GM23248 (cell line): Measurements from ENCODE around the gene SLFN12L. TPM values are rescaled to one million over a fixed set of nuclear protein-coding genes. Genes with fewer than 3 reads are reported as not detected.
"Not testable (repeated sequence)": the region's sequence is repeated elsewhere in the genome, so short reads cannot be mapped to it uniquely, and the experiment has no call there.

Source experiments
- DNase-seq: peaks from one replicate; pipeline ENCODE4 v3.0.0-alpha.2; 2015
- H2AFZ ChIP-seq: fragments of 200-600 bp; sonication (generic); 2 replicates; pipeline ENCODE4 v1.6.1; 2016; ENCODE audit warnings: antibody characterized with exemption
- H3F3A ChIP-seq: fragments of 200-600 bp; sonication (generic); 2 replicates; pipeline ENCODE4 v1.6.1; 2016; ENCODE audit warnings: mild to moderate bottlenecking, antibody characterized with exemption, mixed run types; ENCODE audit not compliant: insufficient read depth
- H3K27ac ChIP-seq: fragments of 200-600 bp; sonication (generic); 2 replicates; pipeline ENCODE4 v1.5.1; 2016; ENCODE audit warnings: mild to moderate bottlenecking
- H3K27me3 ChIP-seq: fragments of 200-600 bp; sonication (generic); replicated peaks from 2 replicates; pipeline ENCODE4 v1.6.1; 2016; ENCODE audit warnings: mild to moderate bottlenecking; ENCODE audit not compliant: insufficient read depth
- H3K36me3 ChIP-seq: fragments of 200-600 bp; sonication (generic); 2 replicates; pipeline ENCODE4 v1.6.1; 2016; ENCODE audit warnings: low read depth, mild to moderate bottlenecking
- H3K4me1 ChIP-seq: fragments of 200-600 bp; sonication (generic); 2 replicates; pipeline ENCODE4 v1.6.1; 2016; ENCODE audit warnings: mild to moderate bottlenecking; ENCODE audit not compliant: insufficient read depth
- H3K4me2 ChIP-seq: fragments of 200-600 bp; sonication (generic); one replicate; pipeline ENCODE4 v1.6.1; 2016; ENCODE audit warnings: mild to moderate bottlenecking; ENCODE audit not compliant: unreplicated experiment
- H3K4me3 ChIP-seq: fragments of 200-600 bp; sonication (generic); 2 replicates; pipeline ENCODE4 v1.5.1; 2016; ENCODE audit warnings: mild to moderate bottlenecking
- H3K79me2 ChIP-seq: fragments of 200-600 bp; sonication (generic); 2 replicates; pipeline ENCODE4 v1.6.1; 2016; ENCODE audit warnings: mild to moderate bottlenecking; ENCODE audit not compliant: insufficient read depth
- H3K9ac ChIP-seq: fragments of 200-600 bp; sonication (generic); 2 replicates; pipeline ENCODE4 v1.6.1; 2016; ENCODE audit warnings: mild to moderate bottlenecking
- H3K9me2 ChIP-seq: fragments of 200-600 bp; sonication (generic); 2 replicates; pipeline ENCODE4 v1.6.1; 2016; ENCODE audit warnings: mixed run types, mild to moderate bottlenecking, moderate library complexity; ENCODE audit not compliant: insufficient read depth
- H3K9me3 ChIP-seq: fragments of 200-600 bp; sonication (generic); one replicate; pipeline ENCODE4 v1.6.1; 2017; ENCODE audit warnings: low read depth
- H4K20me1 ChIP-seq: fragments of 200-600 bp; sonication (generic); 2 replicates; pipeline ENCODE4 v1.6.0; 2016; ENCODE audit not compliant: insufficient read depth
- EZH2 ChIP-seq: fragments of 200-600 bp; sonication (generic); IDR thresholded peaks from 2 replicates; pipeline ENCODE4 v1.6.1; 2018; ENCODE audit warnings: antibody characterized with exemption, mild to moderate bottlenecking; ENCODE audit not compliant: insufficient read depth, poor library complexity, severe bottlenecking
- EZH2phosphoT487 ChIP-seq: fragments of 200-600 bp; sonication (generic); IDR thresholded peaks from 2 replicates; pipeline ENCODE4 v1.6.1; 2018; ENCODE audit warnings: antibody characterized with exemption, moderate library complexity, mild to moderate bottlenecking, low read depth; ENCODE audit not compliant: insufficient read depth
- WGBS, 2 experiments: methylation state at CpG; one replicate each; pipeline ENCODE4 v1.1.6; 2015 to 2017; ENCODE audit warnings: low lambda C conversion rate in 2 of 2, low coverage in 1 of 2; ENCODE audit errors: missing lambda C conversion rate in 2 of 2; 5-methylcytosine and 5-hydroxymethylcytosine counted together
- in situ Hi-C: fragments of 300-500 bp; cut with MboI; formaldehyde crosslinking; loops from 2 replicates; pipeline ENCODE4 v1.15.0; 2020
- polyA plus RNA-seq: library from polyadenylated mRNA; unstranded; fragments of >200 nt; fragmentation: Nextera tagmentation; extraction: Ambion mirVana; gene quantifications from 2 replicates; pipeline ENCODE4 v1.2.1, GENCODE V29; 2016
- total RNA-seq: library from RNA; depleted of rRNA; stranded (reverse); fragments of >200 nt; shearing (Covaris generic); gene quantifications from 2 replicates; pipeline ENCODE4 v1.2.3, GENCODE V29; 2014

Gene SLFN12L
- total and polyA plus RNA-seq, 2 experiments from 2014 or later, result 0.11 TPM; not detected in 1

DNA sequence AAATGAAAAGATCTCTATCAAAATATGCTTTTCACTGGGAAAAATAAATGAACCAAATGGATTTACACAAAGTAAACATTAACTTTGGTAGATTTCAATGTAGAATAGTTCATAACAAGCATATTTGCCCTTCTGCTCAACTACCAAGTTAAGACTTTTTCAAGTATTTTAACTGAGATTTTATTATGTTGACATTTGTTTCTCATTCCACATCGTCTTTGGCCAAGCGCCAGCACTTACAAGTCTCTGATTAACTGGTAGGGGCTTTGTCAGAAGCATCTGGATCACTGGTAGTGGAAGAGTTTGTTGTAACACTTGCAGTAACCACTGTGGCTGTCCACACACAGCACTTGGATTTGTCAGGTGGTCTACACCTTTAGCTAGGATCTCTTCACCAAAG is 22.9 kb downstream of the SLFN12L start:
- H3K9me2 ChIP-seq, result no peaks in the 10 kb centered on the region
- H3K4me3 ChIP-seq, result no peak overlapping the region
- TF ChIP-seq EZH2 (no peak), EZH2phosphoT487 (no peak)
- H2AFZ ChIP-seq, result no peak overlapping the region
- WGBS, 2 experiments, result 35 to 38% methylated on average over 2 of the region's 2 CpGs
- H3K79me2 ChIP-seq, result no peaks in the 10 kb centered on the region
- H3K9me3 ChIP-seq, result no peaks in the 10 kb centered on the region
- H3K4me2 ChIP-seq, result no peak overlapping the region
- no peak overlapping the region for H3K27ac ChIP-seq
- H3K27me3 ChIP-seq, result peaks cover 57% of the 10 kb centered on the region
- H3K9ac ChIP-seq, result no peak overlapping the region
- no peaks in the 10 kb centered on the region for H3F3A ChIP-seq
- H3K4me1 ChIP-seq, result no peaks in the 10 kb centered on the region
- no peaks in the 10 kb centered on the region for H4K20me1 ChIP-seq
- DNase-seq, result no peak
- in situ Hi-C loops, result no loop called here
- H3K36me3 ChIP-seq, result no peaks in the 10 kb centered on the region

DNA sequence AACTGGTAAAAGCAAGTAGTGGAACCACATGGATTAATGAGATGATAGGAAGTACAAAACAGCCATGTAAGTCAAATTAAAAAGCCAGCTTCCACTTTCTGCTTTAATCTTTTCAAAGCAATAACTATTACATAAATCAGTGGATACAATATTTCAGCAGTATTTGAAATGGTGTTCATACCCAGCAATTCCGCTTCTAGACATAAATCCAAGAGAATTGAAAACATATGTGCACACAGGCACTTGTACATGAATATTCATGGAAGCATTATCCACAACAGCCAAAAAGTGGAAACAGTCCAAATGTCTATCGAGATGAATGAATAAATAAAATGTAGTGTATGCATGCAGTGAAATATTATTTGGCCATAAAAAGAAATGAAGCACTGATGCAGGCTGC is 27.4 kb downstream of the SLFN12L start:
- Histone ChIP-seq H2AFZ (no peak overlapping the region), H3K9ac (no peak overlapping the region), H4K20me1 (no peaks in the 10 kb centered on the region), H3K36me3 (no peaks in the 10 kb centered on the region), H3F3A (no peaks in the 10 kb centered on the region), H3K4me1 (no peaks in the 10 kb centered on the region), H3K9me2 (no peaks in the 10 kb centered on the region), H3K9me3 (no peaks in the 10 kb centered on the region), H3K4me2 (no peak overlapping the region), H3K79me2 (no peaks in the 10 kb centered on the region), H3K4me3 (no peak overlapping the region), H3K27ac (no peak overlapping the region), H3K27me3 (peaks cover 34% of the 10 kb centered on the region)
- WGBS, 2 experiments, result 2 to 6% methylated on average over 2 of the region's 2 CpGs
- TF ChIP-seq EZH2phosphoT487, result no peak
- TF ChIP-seq EZH2, result no peak
- in situ Hi-C loops, result no loop called here
- DNase-seq, result no peak

DNA sequence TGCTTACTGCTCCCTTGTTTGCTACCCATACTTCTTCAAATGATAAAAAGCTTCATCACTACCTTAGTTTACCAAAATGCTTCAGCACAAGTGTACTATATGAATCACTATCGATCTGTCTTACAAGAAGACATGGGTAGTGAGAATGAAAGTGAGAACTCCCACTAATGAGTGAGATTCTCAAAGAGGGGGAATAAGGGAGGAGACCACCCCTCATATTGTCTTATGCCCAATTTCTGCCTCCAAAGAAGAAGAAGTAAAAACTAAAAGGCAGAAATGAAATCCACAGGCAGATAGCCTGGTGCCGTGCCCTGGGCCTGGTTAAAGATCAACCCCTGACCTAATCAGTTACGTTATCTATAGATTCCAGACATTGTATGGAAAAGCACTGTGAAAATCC is 29.8 kb downstream of the SLFN12L start:
- H3K4me3 ChIP-seq, H3K79me2 ChIP-seq, H3K27ac ChIP-seq, H3K4me2 ChIP-seq, H3K9ac ChIP-seq, DNase-seq, H3K9me3 ChIP-seq, in situ Hi-C loops, H3K9me2 ChIP-seq, H3F3A ChIP-seq, H4K20me1 ChIP-seq, H3K4me1 ChIP-seq, H3K36me3 ChIP-seq, H2AFZ ChIP-seq: not testable (repeated sequence)
- 36 to 40% methylated on average over 3 of the region's 3 CpGs for WGBS, 2 experiments
- peaks cover 35% of the 10 kb centered on the region for H3K27me3 ChIP-seq

DNA sequence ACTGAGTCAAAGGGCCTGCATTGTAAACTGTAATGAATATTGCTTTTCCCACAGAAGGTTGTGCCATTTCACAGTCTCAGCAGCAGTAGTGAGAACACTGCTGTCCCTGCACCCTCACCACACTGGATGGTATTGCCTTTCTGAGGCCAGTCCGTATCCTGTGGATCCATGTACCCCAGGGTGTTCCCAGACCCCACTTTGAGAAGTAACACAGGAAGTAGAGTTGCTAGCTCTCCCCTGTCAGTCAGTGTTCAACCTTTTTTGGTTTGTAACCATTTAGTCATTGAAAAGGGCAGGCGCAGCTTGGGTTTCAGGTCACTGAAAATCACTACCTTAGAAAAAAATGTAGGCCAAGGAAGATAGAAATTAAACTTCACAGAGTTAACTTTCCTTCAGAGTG is 37.9 kb downstream of the SLFN12L start:
- Histone ChIP-seq H3K27me3 (peaks cover 88% of the 10 kb centered on the region), H4K20me1 (no peaks in the 10 kb centered on the region)
- in situ Hi-C loops, result no loop called here

More for the DNA sequence above, 37.9 kb downstream of the SLFN12L start:
- TF ChIP-seq EZH2 (no peak), EZH2phosphoT487 (no peak)
- Histone ChIP-seq H3F3A (no peaks in the 10 kb centered on the region), H3K4me1 (no peaks in the 10 kb centered on the region), H3K9me2 (no peaks in the 10 kb centered on the region), H3K36me3 (no peaks in the 10 kb centered on the region), H3K79me2 (no peaks in the 10 kb centered on the region), H3K4me3 (no peak overlapping the region), H3K9ac (no peak overlapping the region), H3K4me2 (no peak overlapping the region), H3K27ac (no peak overlapping the region), H2AFZ (no peak overlapping the region), H3K9me3 (no peaks in the 10 kb centered on the region)
- no peak for DNase-seq
- WGBS, 2 experiments, result 69 to 72% methylated on average over 2 of the region's 2 CpGs
